GM18870 (cell line): ENCODE data around the gene WDR36.

ENCODE experiments used
- ATAC-seq: cut with Tn5 transposase; IDR thresholded peaks from one replicate; pipeline ENCODE4 v1.9.1; 2021; ENCODE audit warnings: moderate library complexity; ENCODE audit not compliant: unreplicated experiment

The WDR36 gene

GRCh38 chr5:111099058-111099778 lies 7.1 kb downstream of the WDR36 start:
- ATAC-seq = no peak

DNA sequence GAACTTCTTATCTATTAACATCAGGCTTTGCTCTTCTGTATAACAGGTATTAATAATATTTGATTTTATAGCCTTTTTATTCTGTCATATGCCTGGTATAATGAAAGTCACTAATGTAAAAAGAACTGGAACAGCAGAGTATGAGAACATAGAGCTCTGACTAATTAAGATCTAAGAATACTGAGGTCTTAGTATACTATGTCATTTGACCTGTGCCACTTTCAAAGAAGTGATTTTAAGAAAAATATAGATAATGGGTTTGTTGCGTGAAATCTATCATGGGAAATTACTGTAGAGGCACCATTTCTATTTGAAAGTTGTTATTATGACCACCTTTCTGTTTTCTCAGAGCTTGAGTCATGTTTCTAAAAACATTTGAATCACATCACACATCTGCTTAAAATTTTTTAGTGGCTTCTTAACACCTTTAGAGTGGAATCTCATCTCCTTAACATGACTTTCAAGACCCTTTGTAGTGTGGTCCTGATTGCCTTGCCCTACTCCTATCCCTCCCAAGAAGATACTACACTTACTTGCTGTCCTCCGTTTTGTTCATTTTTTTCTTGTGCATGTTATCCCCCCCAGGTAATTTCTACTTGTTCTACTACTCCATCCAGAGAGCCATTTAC lies 14.3 kb downstream of the WDR36 start:
- ATAC-seq = no peak

DNA sequence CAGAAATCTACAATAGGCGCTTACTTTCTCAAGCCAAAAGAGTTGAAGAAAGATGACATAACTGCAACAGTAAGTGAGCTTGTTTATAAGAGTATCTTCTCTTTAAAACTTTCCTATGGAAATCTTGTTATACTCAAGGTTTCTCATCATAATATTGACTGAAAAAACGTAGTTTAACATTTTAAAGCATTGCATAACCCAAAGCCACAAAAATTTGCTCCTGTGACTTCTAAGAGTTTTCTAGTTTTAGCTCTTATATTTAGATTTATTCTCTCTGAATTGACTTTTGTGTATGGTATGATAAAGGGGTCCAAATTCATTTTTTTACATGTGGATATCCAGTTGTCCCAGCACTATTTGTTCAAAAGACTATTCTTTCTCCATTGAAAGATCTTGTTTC lies 15.2 kb downstream of the WDR36 start:
- no peak for ATAC-seq

- ATAC-seq = no peak
These were observed 19.8 kb downstream of the WDR36 start for GRCh38 chr5:111111956-111112355.

- ATAC-seq = no peak
These were observed 21.5 kb downstream of the WDR36 start for GRCh38 chr5:111113678-111114077.

DNA sequence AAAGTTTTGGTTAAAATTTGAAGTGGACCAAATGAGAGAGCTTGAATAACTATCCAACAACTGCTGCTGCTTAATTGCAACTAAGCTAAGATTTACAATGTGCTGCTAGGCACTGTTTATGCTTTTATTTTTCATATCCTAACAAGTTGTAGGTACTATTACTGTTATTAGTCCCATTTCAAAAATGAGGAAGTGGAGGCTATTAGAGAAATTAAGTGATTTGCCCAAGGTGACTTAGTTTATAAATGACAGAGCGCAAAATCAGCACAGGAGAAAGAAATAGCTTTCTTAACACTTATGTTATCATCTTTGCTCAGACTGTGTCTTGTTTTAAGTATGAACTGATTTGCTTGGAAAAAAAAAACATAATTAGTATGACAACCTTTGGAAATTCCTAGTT lies 23.1 kb downstream of the WDR36 start:
- no peak for ATAC-seq

- no peak for ATAC-seq
These were observed 24.4 kb downstream of the WDR36 start for GRCh38 chr5:111116550-111116949.

- ATAC-seq = no peak
These were observed 25.0 kb downstream of the WDR36 start for GRCh38 chr5:111117136-111117535.

DNA sequence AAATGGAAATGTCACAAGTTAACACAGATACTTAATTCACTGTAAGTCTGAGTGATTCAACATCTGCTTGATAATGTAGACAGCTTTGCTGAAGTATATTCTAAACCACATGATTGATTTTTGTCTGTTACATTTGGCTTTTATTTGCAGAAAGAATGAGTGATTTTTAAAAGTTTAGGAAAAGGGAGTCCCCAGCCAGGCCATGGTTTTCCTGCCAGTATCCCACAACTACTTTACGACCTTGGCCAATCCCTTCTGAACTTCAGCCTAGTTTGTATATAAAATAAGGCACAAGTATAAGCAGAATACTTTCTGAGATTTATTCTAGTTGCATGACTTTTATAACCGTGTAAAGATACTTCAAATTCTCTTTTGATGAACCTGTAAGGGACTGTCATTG lies 27.1 kb downstream of the WDR36 start:
- no peak for ATAC-seq

DNA sequence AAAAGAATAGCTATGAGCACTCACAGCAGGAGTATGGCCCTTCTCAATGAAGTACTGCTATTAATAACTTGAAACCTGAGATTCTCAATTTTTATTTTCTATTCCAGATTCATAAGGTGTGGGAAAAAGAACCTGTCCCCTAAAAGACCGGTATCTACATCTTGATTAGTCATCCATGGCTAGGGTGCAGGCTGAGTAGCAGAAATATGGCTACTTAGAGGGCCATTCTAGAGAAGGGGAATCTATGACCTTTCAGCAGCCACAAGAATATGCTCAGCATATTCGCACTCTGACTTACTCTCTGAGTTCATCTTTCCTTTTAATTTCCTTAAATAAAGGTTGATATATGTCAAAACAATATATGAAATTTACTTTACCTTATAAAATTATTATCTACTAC lies 27.7 kb downstream of the WDR36 start:
- peak; percentile 40 for ATAC-seq

DNA sequence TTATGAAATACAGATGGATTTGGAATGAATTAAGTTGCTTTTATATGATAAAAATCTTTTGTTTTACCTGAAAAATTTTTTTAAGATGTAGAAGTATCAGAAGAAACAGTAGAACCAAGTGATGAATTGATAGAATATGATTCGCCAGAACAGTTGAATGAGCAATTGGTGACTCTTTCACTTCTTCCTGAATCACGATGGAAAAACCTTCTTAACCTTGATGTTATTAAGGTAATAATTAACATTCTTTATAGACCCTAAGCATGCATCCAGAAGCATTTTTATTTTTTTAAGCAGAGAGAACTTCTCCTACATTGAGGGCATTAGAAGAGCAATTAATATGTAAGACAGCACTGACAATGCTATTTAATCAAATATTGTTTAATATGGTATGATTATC lies 28.8 kb downstream of the WDR36 start:
- no peak for ATAC-seq

DNA sequence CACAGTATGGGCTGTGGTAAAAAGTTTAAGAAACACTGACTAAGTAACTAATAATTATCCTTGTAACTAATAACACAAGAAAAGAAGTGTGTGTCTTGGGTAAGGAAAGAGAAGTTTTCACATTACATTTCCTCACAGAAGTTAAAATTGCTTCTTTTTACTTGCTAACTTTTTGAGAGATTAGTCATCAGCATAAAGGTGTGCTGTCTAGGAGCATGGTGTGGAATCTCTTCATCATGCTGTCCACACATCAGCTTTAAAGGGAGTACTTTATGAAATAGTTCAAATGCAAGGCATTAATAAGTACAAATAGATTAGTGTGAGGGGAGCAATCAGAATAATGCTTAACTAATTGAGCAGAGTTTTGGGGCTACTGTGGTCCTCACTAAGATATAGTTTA lies 29.8 kb downstream of the WDR36 start:
- no peak for ATAC-seq

DNA sequence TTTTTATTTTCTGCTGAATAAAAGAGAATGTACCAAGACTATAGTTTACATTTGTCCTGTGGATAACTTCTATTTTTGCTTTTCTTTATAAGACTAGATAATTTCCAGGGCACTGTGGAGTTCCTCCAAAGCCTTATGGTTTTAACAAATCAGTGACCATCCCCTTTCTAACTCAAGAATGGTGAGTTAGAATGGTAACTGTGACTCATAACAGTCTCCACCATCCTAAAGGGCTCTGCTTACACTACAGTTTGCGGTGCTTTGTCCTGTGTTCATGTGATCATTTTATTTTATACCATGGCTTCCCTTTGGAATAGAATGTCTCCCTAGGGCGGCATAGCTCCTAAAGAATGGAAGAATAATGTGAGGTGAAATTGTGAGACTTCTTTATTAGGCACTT lies 30.2 kb downstream of the WDR36 start:
- ATAC-seq = no peak

DNA sequence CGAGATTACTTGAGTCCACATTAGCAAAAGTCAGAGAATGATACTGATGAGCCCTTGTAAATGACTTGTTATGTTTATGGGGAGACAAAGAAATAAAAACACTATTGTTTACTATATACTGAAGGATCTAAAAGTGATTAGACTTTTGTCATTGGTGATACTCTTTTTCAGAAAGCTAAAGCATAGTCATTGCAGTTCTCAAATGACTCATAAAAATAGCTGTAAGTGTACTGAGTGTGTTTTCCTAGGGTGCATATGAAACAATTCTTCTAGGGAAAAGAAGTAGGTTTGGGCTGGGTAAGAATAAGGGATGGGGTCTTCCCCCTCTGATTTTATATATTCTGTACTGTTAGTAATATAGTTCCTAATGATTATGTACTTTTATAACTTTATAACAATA lies 32.6 kb downstream of the WDR36 start:
- ATAC-seq = no peak

DNA sequence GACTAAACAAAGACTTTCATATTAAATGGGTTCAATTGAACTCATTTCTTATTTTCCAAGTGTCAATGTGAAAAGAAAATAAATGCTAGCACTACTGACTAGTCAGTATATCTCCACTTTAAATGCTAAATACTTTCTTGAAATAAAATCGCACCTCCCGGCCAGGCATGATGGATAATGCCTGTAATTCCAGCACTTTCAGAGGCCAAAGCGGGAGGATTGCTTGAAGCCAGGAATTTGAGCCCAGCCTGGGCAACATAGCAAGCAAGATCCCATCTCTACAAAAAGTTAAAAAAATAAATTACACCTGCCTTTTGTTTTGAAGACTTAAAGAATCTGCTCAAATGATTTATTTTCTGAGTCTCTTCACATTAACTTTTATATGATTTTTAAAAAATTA lies 34.7 kb downstream of the WDR36 start:
- ATAC-seq = no peak

DNA sequence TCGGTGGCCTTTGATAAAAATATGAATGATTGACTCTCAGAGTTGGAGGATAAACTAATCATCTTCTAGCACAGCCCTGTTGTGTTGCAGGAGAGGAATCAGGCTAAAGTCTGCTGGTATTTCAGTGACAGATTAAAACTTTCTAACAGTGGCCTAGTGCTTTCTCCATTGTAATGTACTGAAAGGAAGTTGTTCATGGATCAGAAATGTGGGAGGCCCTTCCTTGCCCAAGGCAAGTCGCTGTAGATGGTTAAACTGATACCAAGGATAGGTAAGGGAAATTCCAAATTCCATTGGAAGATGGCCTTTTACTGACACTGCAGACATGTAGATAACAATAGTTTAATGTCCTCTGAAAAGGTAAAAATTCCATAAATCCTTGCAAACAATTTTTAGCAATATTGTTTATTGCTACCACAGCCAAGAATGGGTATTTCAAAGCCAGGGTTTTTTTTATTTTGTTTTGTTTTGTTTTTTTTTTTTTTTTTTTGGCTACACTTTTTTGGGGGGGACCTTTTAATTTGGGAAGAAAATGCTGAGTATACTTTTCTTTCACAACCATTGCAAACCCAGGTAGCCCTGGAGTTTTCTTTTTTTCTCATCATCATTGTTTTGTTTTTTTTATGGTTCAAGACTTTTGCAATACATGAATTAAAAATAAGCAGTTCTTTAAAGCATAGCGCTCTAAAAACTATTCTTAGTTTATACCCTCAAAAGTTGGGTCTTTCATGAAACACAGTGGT lies 35.5 kb downstream of the WDR36 start:
- ATAC-seq = no peak

GRCh38 chr5:111129938-111130337 lies 37.8 kb downstream of the WDR36 start:
- no peak for ATAC-seq

DNA sequence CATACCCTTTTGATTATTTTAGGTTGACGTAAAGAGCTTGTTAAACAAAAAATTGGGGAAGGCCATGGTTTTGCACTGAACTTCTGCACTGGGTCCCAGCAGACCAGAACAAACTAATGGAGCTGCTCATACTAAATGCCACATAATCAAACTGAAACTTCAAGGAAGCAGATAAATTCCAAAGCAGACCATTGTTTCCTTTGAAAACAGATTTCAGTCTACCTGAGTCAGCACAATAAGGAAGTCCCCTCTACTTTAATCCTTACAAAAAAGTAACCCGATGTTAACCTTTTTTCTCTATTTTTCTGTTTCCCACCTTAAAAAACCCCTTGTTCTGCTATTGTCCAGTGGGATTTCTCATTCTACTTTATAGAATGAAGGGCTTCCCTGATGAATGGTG lies 39.2 kb downstream of the WDR36 start:
- no peak for ATAC-seq

DNA sequence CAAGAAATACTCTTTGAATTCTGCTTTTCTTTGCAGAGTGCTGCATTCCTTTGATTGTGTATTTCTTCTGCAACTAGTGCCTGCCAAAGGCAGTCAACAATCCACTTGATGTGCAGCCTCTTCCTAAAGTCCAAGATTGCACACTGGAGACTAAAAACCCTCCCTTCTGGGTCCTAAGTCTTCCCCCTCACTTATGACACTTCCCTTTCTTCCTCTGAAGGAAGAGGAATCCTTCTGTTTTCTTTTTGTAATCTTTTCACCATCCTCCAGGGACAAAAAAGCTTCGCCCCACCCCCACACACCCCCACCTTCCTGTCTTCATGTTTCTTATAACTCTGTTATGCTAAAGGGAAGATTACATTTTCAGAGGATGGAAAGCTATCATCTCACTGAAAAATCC lies 39.9 kb downstream of the WDR36 start:
- no peak for ATAC-seq

GRCh38 chr5:111132731-111133435 lies 40.7 kb downstream of the WDR36 start:
- ATAC-seq = no peak

DNA sequence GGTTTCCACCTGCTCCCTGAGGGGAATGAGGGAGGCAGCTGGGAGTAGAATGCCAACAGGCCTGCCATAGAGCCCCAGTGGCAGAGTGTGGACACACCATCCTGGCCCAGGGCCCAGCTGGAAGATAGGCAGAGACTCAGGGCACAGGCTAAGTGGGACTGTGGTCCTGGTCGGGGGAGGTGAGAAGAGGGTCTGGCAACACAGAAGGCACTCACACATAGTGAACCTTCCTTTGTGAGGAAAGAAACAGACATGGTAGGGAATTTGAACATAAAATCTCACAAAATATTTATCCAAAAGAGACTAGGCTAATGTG lies 41.2 kb downstream of the WDR36 start:
- ATAC-seq = no peak

GRCh38 chr5:111134087-111134486 lies 41.9 kb downstream of the WDR36 start:
- ATAC-seq = no peak
